Left ventricle myocardium inferior (tissue), 1 donor: ENCODE measurements around the gene ABCA5. TPM values are rescaled to one million over a fixed set of nuclear protein-coding genes. Genes with fewer than 3 reads are reported as not detected.

Source experiments
- DNase-seq: peaks from one replicate; pipeline ENCODE4 v3.0.0-alpha.2; 2020
- H3K27ac ChIP-seq: fragments of 200-600 bp; replicated peaks from 2 replicates; pipeline ENCODE4 v1.8.0; 2021
- H3K27me3 ChIP-seq: fragments of 200-600 bp; 2 replicates; pipeline ENCODE4 v1.8.0; 2021; ENCODE audit warnings: low read depth
- H3K36me3 ChIP-seq: fragments of 200-600 bp; 2 replicates; pipeline ENCODE4 v1.8.0; 2021
- H3K4me1 ChIP-seq: fragments of 200-600 bp; 2 replicates; pipeline ENCODE4 v1.8.0; 2021
- H3K4me3 ChIP-seq: fragments of 200-600 bp; 2 replicates; pipeline ENCODE4 v1.8.0; 2021; ENCODE audit warnings: mild to moderate bottlenecking, moderate library complexity
- H3K9me3 ChIP-seq: fragments of 200-600 bp; replicated peaks from 2 replicates; pipeline ENCODE4 v1.8.0; 2021
- intact Hi-C: fragments of 100-400 bp; cut with micrococcal nuclease; formaldehyde crosslinking; loops from one replicate; pipeline ENCODE4 v1.11.0; 2022
- total RNA-seq: library from RNA; stranded (reverse); fragmentation: NEBNext Ultra II Directional; extraction: Animal tissue kit (Norgen Biotek cat#: 25700); gene quantifications from one replicate; pipeline ENCODE4 v1.2.1, GENCODE V29; 2021
- TF ChIP-seq, protein P1 (sequence below): fragments of 200-600 bp; IDR thresholded peaks from 2 replicates; pipeline ENCODE4 v1.8.0; 2021; ENCODE audit warnings: antibody characterized with exemption, mild to moderate bottlenecking, borderline replicate concordance
- donor health status: DM: no; HTN: yes; CAD: no; lungs with severe emphysema.

Gene ABCA5
- total RNA-seq, 1 donor from 2014 or later = 17.1 TPM

DNA sequence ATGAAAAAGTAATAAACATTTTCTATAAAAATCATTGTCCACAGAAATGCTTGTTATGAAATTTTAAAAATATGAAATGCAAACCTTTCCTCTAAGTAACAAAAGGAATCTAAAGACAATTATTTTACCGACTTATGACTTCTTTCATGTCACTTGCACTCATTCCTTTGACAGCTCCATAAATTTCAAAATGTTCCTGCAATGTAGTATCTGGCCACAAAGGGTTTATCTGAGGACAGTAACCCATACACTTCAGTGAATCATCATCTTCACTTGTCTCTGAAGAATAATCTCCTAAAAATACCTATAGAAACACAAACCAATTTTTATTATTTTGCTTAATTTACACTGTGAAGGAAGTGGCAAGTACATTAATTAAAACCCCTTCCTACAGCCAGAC is 72.7 kb downstream of the ABCA5 start:
- no peaks in the 10 kb centered on the region for H3K4me1 ChIP-seq
- no peak overlapping the region for H3K4me3 ChIP-seq
- no peak for DNase-seq
- no peak overlapping the region for H3K27ac ChIP-seq
- no peaks in the 10 kb centered on the region for H3K27me3 ChIP-seq
- no peaks in the 10 kb centered on the region for H3K9me3 ChIP-seq
- peaks cover 39% of the 10 kb centered on the region for H3K36me3 ChIP-seq
- intact Hi-C loops = no loop called here
- TF ChIP-seq, protein P1, sequence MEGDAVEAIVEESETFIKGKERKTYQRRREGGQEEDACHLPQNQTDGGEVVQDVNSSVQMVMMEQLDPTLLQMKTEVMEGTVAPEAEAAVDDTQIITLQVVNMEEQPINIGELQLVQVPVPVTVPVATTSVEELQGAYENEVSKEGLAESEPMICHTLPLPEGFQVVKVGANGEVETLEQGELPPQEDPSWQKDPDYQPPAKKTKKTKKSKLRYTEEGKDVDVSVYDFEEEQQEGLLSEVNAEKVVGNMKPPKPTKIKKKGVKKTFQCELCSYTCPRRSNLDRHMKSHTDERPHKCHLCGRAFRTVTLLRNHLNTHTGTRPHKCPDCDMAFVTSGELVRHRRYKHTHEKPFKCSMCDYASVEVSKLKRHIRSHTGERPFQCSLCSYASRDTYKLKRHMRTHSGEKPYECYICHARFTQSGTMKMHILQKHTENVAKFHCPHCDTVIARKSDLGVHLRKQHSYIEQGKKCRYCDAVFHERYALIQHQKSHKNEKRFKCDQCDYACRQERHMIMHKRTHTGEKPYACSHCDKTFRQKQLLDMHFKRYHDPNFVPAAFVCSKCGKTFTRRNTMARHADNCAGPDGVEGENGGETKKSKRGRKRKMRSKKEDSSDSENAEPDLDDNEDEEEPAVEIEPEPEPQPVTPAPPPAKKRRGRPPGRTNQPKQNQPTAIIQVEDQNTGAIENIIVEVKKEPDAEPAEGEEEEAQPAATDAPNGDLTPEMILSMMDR = no peak

DNA sequence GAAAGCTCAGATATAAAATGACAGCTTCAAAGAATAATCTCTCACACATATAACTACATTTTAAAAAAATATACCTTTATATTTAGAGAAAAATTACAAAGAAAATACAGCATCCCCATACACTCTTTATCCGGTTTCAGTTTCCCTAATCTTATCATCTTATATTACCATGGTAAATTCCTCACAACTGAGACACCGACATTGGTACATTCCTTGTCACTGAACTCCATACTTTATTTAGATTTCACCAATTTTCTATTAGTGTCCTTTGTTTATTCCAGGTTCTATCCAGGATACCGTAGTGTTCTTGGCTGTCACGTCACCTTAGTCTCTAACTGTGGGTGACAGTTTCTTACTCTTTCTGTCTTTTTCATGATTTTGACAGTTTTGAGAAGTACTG is 76.3 kb downstream of the ABCA5 start:
- Histone ChIP-seq H3K36me3 (peaks cover 38% of the 10 kb centered on the region), H3K9me3 (no peaks in the 10 kb centered on the region), H3K27me3 (no peaks in the 10 kb centered on the region), H3K4me3 (no peak overlapping the region), H3K27ac (no peak overlapping the region), H3K4me1 (no peaks in the 10 kb centered on the region)
- intact Hi-C loops = no loop called here
- no peak for DNase-seq
- TF ChIP-seq, protein P1 = no peak

DNA sequence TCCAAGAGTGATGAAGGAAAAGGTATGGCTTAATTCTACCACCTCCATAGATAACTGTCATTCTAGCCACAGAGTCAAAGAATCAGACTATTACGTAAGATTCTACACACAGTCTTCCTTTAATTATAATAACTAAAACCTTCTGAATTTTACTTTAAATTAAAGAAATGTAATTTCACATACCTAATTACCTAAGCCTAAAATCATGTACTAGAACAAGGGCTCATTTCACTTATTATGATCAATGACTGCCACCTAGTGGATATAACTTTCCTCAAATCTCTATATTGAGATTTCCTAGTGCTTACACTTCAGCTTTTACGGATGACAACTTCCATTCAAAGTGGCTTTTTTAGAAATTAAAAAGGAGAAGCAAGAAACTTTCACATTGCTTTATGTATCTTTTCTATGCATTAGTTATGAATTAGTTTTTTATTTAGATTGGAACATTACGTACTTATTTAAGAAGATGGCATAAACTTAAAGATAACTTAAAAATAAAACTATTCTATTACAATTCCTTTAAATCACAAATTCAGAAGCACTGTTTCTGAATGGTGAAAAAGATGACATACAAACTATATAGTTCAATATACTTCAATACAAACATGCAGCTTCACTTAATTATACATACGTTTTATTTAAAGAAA is 80.1 kb downstream of the ABCA5 start:
- Histone ChIP-seq H3K27me3 (no peaks in the 10 kb centered on the region), H3K4me3 (no peak overlapping the region), H3K27ac (no peak overlapping the region), H3K4me1 (no peaks in the 10 kb centered on the region), H3K36me3 (peaks cover 3% of the 10 kb centered on the region), H3K9me3 (no peaks in the 10 kb centered on the region)
- no peak for DNase-seq
- intact Hi-C loops = no loop called here
- TF ChIP-seq, protein P1 = peak; percentile 73

DNA sequence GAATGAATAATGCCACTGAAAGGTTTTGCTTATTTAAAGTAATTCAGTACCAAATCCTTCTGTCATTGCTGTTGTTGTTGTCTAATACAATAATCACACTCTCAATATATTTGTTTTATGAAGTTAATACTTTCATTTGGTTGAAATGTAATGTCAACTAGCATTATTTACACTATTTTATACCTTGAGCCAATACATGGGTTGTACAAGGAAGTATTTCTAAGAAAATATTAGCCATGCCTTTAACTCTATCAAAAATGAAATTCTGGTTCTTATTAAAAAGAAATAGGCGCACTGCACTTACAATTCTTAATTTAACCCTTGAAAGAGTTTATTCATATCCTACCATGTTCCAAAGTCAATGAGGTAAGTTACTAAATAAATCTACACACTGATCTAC is 80.7 kb downstream of the ABCA5 start:
- Histone ChIP-seq H3K4me1 (no peaks in the 10 kb centered on the region), H3K4me3 (no peak overlapping the region), H3K27ac (no peak overlapping the region), H3K9me3 (no peaks in the 10 kb centered on the region), H3K27me3 (no peaks in the 10 kb centered on the region), H3K36me3 (peaks cover 3% of the 10 kb centered on the region)
- TF ChIP-seq, protein P1 = no peak
- intact Hi-C loops = no loop called here
- no peak for DNase-seq

DNA sequence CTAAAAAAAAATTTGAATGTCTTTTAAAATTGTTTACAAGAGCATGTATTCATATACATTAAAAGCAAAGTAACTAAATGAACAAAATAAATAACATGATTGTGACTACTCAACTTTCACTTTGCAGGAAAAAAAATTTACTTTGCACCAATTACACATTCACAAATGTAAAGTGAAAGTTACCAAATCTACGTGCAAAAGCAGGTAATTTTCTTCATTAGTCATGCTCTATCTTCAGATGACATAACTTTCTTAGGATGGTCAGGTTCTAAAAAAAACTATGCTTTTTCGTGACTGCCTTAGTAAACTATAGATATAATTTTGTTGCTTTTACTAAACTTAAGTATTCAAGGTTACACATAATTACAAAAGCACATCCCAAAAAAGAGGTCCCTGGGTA is 81.3 kb downstream of the ABCA5 start:
- intact Hi-C loops = no loop called here
- H3K4me3 ChIP-seq = no peak overlapping the region
- H3K9me3 ChIP-seq = no peaks in the 10 kb centered on the region
- H3K27me3 ChIP-seq = no peaks in the 10 kb centered on the region
- no peak for DNase-seq
- no peak overlapping the region for H3K27ac ChIP-seq
- peaks cover 3% of the 10 kb centered on the region for H3K36me3 ChIP-seq
- no peaks in the 10 kb centered on the region for H3K4me1 ChIP-seq
- TF ChIP-seq, protein P1 = no peak
